Vagina (tissue), 2 donors: ENCODE data around the gene TP53I3. TPM values are rescaled to one million over a fixed set of nuclear protein-coding genes. Genes with fewer than 3 reads are reported as not detected.
"Not testable (repeated sequence)": the region's sequence is repeated elsewhere in the genome, so short reads cannot be mapped to it uniquely, and the experiment has no call there.

ENCODE experiments used
- DNase-seq, 2 donors: peaks; one replicate each; pipeline ENCODE4 v3.0.0-alpha.2; 2017; ENCODE audit errors: extremely low spot score in 2 of 2
- H3K27ac ChIP-seq: fragments of 200-600 bp; sonication (generic); one replicate; pipeline ENCODE4 v1.5.1; 2019
- H3K27me3 ChIP-seq: fragments of 200-600 bp; sonication (generic); one replicate; pipeline ENCODE4 v1.5.1; 2019
- H3K36me3 ChIP-seq, 2 donors: fragments of 200-600 bp; sonication (generic); one replicate each; pipeline ENCODE4 v1.5.1; 2017 to 2019
- H3K4me1 ChIP-seq: fragments of 200-600 bp; sonication (generic); one replicate; pipeline ENCODE4 v1.5.1; 2019
- H3K4me3 ChIP-seq, 2 donors: fragments of 200-600 bp; sonication (generic); 1 replicate in 1 of 2; 2 replicates in 1 of 2; pipeline ENCODE4 v1.5.1; 2016 to 2019
- H3K9me3 ChIP-seq: fragments of 200-600 bp; sonication (generic); one replicate; pipeline ENCODE4 v1.5.1; 2019
- CTCF ChIP-seq, 3 experiments: fragments of 450-650 bp in 2 of 3; fragments of 200-600 bp in 1 of 3; sonication (generic) in 1 of 3; IDR thresholded peaks; one replicate each; pipeline ENCODE4 v1.5.1; 2017 to 2019; ENCODE audit warnings: antibody characterized with exemption in 3 of 3, mild to moderate bottlenecking in 2 of 3, moderate library complexity in 2 of 3
- POLR2A ChIP-seq, 2 donors: fragments of 450-650 bp; IDR thresholded peaks; one replicate each; pipeline ENCODE4 v1.6.1; 2017; ENCODE audit warnings: antibody characterized with exemption in 2 of 2, mild to moderate bottlenecking in 2 of 2, moderate library complexity in 2 of 2
- POLR2AphosphoS5 ChIP-seq, 2 donors: sonication (generic); formaldehyde crosslinking; IDR thresholded peaks; one replicate each; pipeline ENCODE4 v1.9.0; 2017; ENCODE audit warnings: antibody characterized with exemption in 2 of 2, mild to moderate bottlenecking in 2 of 2, low read depth in 1 of 2; ENCODE audit not compliant: insufficient read depth in 1 of 2
- intact Hi-C: fragments of 100-400 bp; cut with DNase I; formaldehyde crosslinking; loops from one replicate; pipeline ENCODE4 v1.15.1; 2023
- total RNA-seq: library from RNA; depleted of rRNA; stranded (reverse); fragments of >200 nt; gene quantifications from one replicate; pipeline ENCODE4 v1.2.3, GENCODE V29; 2016

TP53I3 gene
- total RNA-seq, 1 donor from 2014 or later, result 31.9 TPM

- Histone ChIP-seq H3K4me1 (peaks cover 35% of the 10 kb centered on the region), H3K27ac (peak within 1 kb of the TSS; percentile 42), H3K9me3 (no peaks in the 10 kb centered on the region), H3K27me3 (no peaks in the 10 kb centered on the region), H3K4me3 (peak within 1 kb of the TSS; percentile 58 to 89), H3K36me3 (no peaks in the 10 kb centered on the region)
- intact Hi-C loops, result loop anchor here (10.0 kb wide), 1 partner anchor 122 kb away; the partner anchor contains the start of gene ATAD2B
- no peak for TF ChIP-seq CTCF (IDR thresholded peaks at IDR 0.05)
- peak; percentile 82 to 95 for TF ChIP-seq POLR2AphosphoS5 (IDR thresholded peaks at IDR 0.05; ENCODE audit: insufficient read depth in 1 of 2, low read depth in 1 of 2)
- peak; percentile 33 to 48 for TF ChIP-seq POLR2A (IDR thresholded peaks at IDR 0.05)
- DNase-seq, result peak in 1 of 2 donors; percentile 99
These were observed 37.5 kb downstream of the TP53I3 start, which contains the start of gene WDCP for GRCh38 chr2:24046930-24047702. Gene WDCP, minus strand, starts transcription at chr2:24047391. Its CDS starts 7,897 bp downstream, at chr2:24039494.

DNA sequence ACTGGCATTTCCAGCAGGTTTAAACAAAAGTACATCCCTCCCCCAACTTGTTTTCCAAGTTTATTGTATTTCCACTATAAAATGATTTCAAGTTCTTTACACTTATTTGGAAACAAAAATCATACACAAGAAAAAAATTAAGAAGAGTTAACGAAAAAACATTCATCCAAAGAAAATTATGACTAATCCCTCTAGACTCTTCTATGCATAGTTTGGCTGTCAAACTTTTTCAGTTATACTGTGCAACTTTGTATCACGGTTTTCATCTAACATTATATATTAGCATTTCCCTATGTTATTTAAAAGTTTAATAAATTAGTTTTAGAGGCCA lies 38.1 kb downstream of the TP53I3 start:
- no peaks in the 10 kb centered on the region for H3K9me3 ChIP-seq
- intact Hi-C loops, result loop anchor here (10.0 kb wide), 1 partner anchor 122 kb away; the partner anchor contains the start of gene ATAD2B
- DNase-seq, result no peak
- TF ChIP-seq POLR2AphosphoS5 (IDR thresholded peaks at IDR 0.05; ENCODE audit: insufficient read depth in 1 of 2, low read depth in 1 of 2) (no peak), POLR2A (IDR thresholded peaks at IDR 0.05) (no peak), CTCF (IDR thresholded peaks at IDR 0.05) (no peak)
- H3K36me3 ChIP-seq, result no peaks in the 10 kb centered on the region
- H3K4me3 ChIP-seq, result peak overlapping the region; percentile 58 to 89
- H3K27ac ChIP-seq, result peak overlapping the region; percentile 42
- H3K27me3 ChIP-seq, result no peaks in the 10 kb centered on the region
- peaks cover 35% of the 10 kb centered on the region for H3K4me1 ChIP-seq

DNA sequence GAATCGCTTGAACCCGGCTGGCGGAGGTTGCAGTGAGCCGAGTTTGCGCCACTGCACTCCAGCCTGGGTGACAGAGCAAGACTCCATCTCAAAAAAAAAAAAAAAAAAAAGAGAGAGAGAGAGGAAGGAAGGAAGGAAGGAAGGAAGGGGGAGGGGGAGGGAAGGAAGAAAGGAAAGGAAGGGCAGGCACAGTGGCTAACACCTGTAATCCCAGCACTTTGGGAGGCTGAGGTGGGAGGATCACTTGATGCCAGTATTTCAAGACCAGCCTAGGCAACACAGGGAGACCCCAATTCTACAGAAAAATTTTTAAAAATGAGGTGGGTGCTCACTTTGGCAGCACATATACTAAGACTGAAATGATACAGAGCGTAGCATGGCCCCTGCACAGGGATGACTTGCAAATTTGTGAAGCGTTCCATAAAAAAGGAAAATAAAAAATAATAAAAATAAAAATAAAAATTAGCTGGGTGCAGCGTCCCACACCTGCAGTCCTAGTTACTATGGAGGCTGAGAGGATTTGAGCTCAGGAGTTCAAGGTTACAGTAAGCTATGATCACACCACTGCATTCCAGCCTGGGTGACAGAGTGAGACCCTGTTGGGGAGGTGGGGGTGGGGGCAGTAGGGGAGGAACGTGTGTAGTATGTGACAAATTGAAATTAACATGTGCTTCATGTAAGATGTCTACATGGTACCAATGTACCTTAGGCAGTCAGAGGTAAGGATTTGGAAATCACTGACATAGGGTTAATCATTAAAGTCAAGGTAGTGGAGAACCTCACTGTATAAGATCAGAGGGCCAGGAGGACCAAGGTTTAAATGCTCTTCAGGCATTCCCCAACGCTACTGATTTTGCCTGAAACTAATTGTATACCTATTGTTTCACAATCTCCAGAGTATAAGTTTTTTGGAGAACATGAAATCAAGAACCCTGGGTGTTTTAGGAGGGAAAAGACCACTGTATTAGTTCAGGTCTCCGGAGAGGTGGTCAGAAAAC lies 38.8 kb downstream of the TP53I3 start:
- no peak overlapping the region for H3K27ac ChIP-seq
- no peaks in the 10 kb centered on the region for H3K9me3 ChIP-seq
- no peak for TF ChIP-seq POLR2AphosphoS5 (IDR thresholded peaks at IDR 0.05; ENCODE audit: insufficient read depth in 1 of 2, low read depth in 1 of 2)
- TF ChIP-seq POLR2A (IDR thresholded peaks at IDR 0.05), result no peak
- TF ChIP-seq CTCF (IDR thresholded peaks at IDR 0.05), result no peak
- H3K4me3 ChIP-seq, result peak overlapping the region; percentile 58 to 89
- intact Hi-C loops, result loop anchor here (10.0 kb wide), 1 partner anchor 121 kb away; the partner anchor contains the start of gene ATAD2B
- H3K36me3 ChIP-seq, result no peaks in the 10 kb centered on the region
- no peaks in the 10 kb centered on the region for H3K27me3 ChIP-seq
- no peak for DNase-seq
- peaks cover 35% of the 10 kb centered on the region for H3K4me1 ChIP-seq

DNA sequence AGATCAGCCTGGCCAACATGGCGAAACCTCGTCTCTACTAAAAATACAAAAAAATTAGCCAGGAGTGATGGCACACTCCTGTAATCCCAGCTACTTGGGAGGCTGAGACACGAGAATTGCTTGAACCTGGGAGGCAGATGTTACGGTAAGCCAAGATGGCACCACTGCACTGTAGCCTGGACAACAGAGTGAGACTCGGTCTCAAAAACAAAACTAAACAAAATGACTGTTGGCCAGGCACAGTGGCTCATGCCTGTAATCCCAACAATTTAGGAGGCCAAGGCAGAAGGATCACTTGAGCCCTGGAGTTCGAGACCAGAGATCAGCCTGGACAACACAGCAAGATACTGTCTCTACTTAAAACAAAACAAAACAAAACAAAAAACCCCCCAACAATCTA lies 41.5 kb downstream of the TP53I3 start:
- H3K36me3 ChIP-seq, H3K27ac ChIP-seq, DNase-seq, H3K4me3 ChIP-seq, H3K27me3 ChIP-seq, H3K9me3 ChIP-seq: not testable (repeated sequence)
- H3K4me1 ChIP-seq, result peaks cover 15% of the 10 kb centered on the region
- intact Hi-C loops, result loop anchor here (10.0 kb wide), 1 partner anchor 118 kb away; the partner anchor contains the start of gene ATAD2B

- no peak for DNase-seq
- Histone ChIP-seq H3K4me3 (no peak overlapping the region), H3K4me1 (peaks cover 8% of the 10 kb centered on the region), H3K36me3 (peaks cover 0 to 9% of the 10 kb centered on the region in 2 donors), H3K27me3 (no peaks in the 10 kb centered on the region), H3K27ac (no peak overlapping the region), H3K9me3 (no peaks in the 10 kb centered on the region)
- intact Hi-C loops, result loop anchor here (10.0 kb wide), 1 partner anchor 116 kb away; the partner anchor contains the start of gene ATAD2B
- no peak for TF ChIP-seq POLR2AphosphoS5 (IDR thresholded peaks at IDR 0.05; ENCODE audit: insufficient read depth in 1 of 2, low read depth in 1 of 2)
- no peak for TF ChIP-seq POLR2A (IDR thresholded peaks at IDR 0.05)
- no peak for TF ChIP-seq CTCF (IDR thresholded peaks at IDR 0.05)
These were observed 44.1 kb downstream of the TP53I3 start for GRCh38 chr2:24040511-24040910.
